ENCODE results near the gene CYP1A1.

The CYP1A1 gene

DNA sequence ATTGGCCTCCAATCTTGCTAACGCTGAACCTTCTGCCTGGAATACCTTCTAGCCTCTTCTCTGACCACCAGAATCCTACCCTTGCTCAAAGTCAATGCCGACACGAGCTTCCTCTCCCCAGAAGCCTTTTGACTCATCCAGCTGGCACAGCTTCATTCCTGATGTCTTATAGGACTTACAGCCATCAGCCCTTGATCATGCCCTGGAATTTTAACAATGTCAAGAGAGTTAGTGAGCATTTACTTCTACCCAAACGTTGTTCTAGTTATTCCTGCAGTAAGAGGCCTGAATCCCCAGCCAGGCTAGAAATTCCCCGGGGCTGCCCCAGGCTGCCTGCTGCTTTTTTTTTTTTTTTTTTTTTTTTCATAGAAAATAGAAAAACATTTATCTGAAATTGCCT, 27.2 kb upstream of the CYP1A1 start:
- Histone ChIP-seq H3K27me3 (ENCODE audit: insufficient read depth, low read length) (peaks cover 16% of the 10 kb centered on the region), H3K9me2 (ENCODE audit: low read depth, low read length) (no peaks in the 10 kb centered on the region), H3K4me1 (ENCODE audit: insufficient read depth, low read length, severe bottlenecking) (no peaks in the 10 kb centered on the region), H3K9me3 (ENCODE audit: low read length) (no peaks in the 10 kb centered on the region), H3K27ac (ENCODE audit: low read depth, low read length, poor library complexity, severe bottlenecking) (no peak overlapping the region), H3F3A (ENCODE audit: insufficient read depth, low read length) (no peaks in the 10 kb centered on the region), H4K20me1 (ENCODE audit: insufficient read depth, low read length) (no peaks in the 10 kb centered on the region), H3K9ac (ENCODE audit: low read length) (no peak overlapping the region), H3K4me3 (ENCODE audit: low read depth, low read length, poor library complexity, severe bottlenecking) (no peak overlapping the region), H3K36me3 (ENCODE audit: insufficient read depth, low read length) (no peaks in the 10 kb centered on the region; the same call in 1 of the 2 replicates), H3K79me2 (ENCODE audit: insufficient read depth, low read length) (no peaks in the 10 kb centered on the region), H2AFZ (ENCODE audit: low read length) (no peak overlapping the region), H3K4me2 (ENCODE audit: low read length) (no peak overlapping the region)
- TF ChIP-seq EZH2 (IDR thresholded peaks at IDR 0.05; ENCODE audit: borderline replicate concordance, low read length) = no peak
- TF ChIP-seq, protein P1, sequence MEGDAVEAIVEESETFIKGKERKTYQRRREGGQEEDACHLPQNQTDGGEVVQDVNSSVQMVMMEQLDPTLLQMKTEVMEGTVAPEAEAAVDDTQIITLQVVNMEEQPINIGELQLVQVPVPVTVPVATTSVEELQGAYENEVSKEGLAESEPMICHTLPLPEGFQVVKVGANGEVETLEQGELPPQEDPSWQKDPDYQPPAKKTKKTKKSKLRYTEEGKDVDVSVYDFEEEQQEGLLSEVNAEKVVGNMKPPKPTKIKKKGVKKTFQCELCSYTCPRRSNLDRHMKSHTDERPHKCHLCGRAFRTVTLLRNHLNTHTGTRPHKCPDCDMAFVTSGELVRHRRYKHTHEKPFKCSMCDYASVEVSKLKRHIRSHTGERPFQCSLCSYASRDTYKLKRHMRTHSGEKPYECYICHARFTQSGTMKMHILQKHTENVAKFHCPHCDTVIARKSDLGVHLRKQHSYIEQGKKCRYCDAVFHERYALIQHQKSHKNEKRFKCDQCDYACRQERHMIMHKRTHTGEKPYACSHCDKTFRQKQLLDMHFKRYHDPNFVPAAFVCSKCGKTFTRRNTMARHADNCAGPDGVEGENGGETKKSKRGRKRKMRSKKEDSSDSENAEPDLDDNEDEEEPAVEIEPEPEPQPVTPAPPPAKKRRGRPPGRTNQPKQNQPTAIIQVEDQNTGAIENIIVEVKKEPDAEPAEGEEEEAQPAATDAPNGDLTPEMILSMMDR (IDR thresholded peaks at IDR 0.05; ENCODE audit: low read length) = no peak

DNA sequence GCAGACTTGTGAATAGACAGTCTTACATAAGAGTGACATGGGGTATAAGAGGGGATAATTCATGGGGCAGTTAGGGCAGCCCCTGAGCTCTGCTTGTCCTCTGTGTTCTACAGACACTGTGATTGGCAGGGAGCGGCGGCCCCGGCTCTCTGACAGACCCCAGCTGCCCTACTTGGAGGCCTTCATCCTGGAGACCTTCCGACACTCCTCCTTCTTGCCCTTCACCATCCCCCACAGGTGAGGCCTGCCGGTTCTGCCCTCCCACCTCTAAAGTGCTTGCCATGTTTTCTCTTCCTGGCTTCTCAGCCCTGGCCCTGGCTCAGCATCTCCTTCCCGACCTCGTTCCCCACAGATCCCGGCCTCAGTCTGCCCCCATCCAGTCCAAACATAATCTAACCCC, 26.7 kb upstream of the CYP1A1 start:
- Histone ChIP-seq H4K20me1 (ENCODE audit: insufficient read depth, low read length) (no peaks in the 10 kb centered on the region), H3K9ac (ENCODE audit: low read length) (no peak overlapping the region), H2AFZ (ENCODE audit: low read length) (no peak overlapping the region), H3K4me2 (ENCODE audit: low read length) (no peak overlapping the region), H3K9me2 (ENCODE audit: low read depth, low read length) (no peaks in the 10 kb centered on the region), H3K27ac (ENCODE audit: low read depth, low read length, poor library complexity, severe bottlenecking) (no peak overlapping the region), H3K36me3 (ENCODE audit: insufficient read depth, low read length) (no peaks in the 10 kb centered on the region; the same call in 1 of the 2 replicates), H3K79me2 (ENCODE audit: insufficient read depth, low read length) (no peaks in the 10 kb centered on the region), H3K9me3 (ENCODE audit: low read length) (no peaks in the 10 kb centered on the region), H3K4me3 (ENCODE audit: low read depth, low read length, poor library complexity, severe bottlenecking) (no peak overlapping the region), H3K4me1 (ENCODE audit: insufficient read depth, low read length, severe bottlenecking) (no peaks in the 10 kb centered on the region), H3K27me3 (ENCODE audit: insufficient read depth, low read length) (peaks cover 16% of the 10 kb centered on the region), H3F3A (ENCODE audit: insufficient read depth, low read length) (no peaks in the 10 kb centered on the region)
- TF ChIP-seq, protein P1 (IDR thresholded peaks at IDR 0.05; ENCODE audit: low read length) = no peak
- TF ChIP-seq EZH2 (IDR thresholded peaks at IDR 0.05; ENCODE audit: borderline replicate concordance, low read length) = no peak

DNA sequence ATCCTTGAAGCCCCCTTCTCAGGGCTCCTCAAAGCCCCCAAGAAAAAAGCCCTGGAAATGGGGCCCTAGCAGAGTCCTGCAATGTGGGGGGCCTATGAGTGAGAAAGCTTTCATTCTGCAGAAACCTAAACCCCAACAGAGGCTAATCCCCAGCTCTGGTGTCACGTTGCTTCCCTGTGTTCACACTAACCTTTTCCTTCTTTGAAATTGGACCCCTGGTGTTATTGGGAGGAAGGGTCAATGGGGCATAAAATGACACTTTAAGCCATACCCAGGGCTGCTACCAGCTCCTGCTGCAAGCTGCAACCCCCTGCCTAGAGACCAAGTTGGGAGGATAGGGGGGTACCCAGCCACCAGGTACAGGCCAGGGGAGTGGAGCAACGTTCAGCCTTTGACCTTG, 25.4 kb upstream of the CYP1A1 start:
- H3K4me3 ChIP-seq (ENCODE audit: low read depth, low read length, poor library complexity, severe bottlenecking) = no peak overlapping the region
- no peak overlapping the region for H3K4me2 ChIP-seq (ENCODE audit: low read length)
- peaks cover 16% of the 10 kb centered on the region for H3K27me3 ChIP-seq (ENCODE audit: insufficient read depth, low read length)
- H3K9me2 ChIP-seq (ENCODE audit: low read depth, low read length) = no peaks in the 10 kb centered on the region
- no peaks in the 10 kb centered on the region for H3K79me2 ChIP-seq (ENCODE audit: insufficient read depth, low read length)
- no peaks in the 10 kb centered on the region for H3K9me3 ChIP-seq (ENCODE audit: low read length)
- TF ChIP-seq, protein P1 (IDR thresholded peaks at IDR 0.05; ENCODE audit: low read length) = no peak
- TF ChIP-seq EZH2 (IDR thresholded peaks at IDR 0.05; ENCODE audit: borderline replicate concordance, low read length) = no peak
- no peak overlapping the region for H2AFZ ChIP-seq (ENCODE audit: low read length)
- H3F3A ChIP-seq (ENCODE audit: insufficient read depth, low read length) = no peaks in the 10 kb centered on the region
- H3K9ac ChIP-seq (ENCODE audit: low read length) = no peak overlapping the region
- no peak overlapping the region for H3K27ac ChIP-seq (ENCODE audit: low read depth, low read length, poor library complexity, severe bottlenecking)
- no peaks in the 10 kb centered on the region for H3K36me3 ChIP-seq (ENCODE audit: insufficient read depth, low read length)
- no peaks in the 10 kb centered on the region for H3K4me1 ChIP-seq (ENCODE audit: insufficient read depth, low read length, severe bottlenecking)
- no peaks in the 10 kb centered on the region for H4K20me1 ChIP-seq (ENCODE audit: insufficient read depth, low read length)

Data from OCI-LY1 (cell line).